ENCODE data around the gene CILP2.

DNA sequence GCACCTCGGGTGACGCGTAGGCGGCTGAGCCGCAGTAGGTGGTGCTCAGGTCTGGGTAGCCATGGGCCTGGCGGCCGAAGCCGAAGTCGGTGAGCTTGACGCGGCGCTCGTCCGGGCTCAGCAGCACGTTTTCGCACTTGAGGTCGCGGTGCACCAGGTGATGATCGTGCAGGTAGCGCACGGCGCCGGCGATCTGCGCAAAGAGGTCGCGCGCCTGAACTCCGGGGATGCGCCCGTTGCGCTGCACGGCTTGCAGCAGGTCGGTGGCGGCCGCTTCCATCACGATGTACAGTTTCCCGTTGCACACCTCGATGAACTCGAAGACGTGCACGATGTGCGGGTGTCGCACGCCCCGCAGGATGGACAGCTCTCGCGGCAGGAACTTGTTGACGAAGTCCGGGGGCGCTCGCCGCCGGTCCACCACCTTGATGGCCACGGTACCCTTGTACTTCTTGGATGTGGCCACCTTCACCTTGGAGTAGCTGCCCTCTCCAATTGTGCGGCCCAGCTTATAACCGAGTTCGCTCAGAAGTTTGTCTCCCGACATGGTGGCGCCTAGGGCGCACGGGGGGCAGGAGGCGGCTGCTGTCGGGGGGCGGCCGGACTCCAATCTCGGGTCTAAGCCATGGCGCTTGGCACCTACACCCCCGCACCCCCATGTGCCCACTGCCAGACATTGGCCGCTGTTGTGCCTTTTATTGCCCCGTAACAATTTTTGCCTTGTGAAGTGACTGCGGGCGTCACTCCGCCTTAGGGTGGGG lies 23.0 kb upstream of the CILP2 start, which contains the start of gene TSSK6:
- TF ChIP-seq, protein P1, sequence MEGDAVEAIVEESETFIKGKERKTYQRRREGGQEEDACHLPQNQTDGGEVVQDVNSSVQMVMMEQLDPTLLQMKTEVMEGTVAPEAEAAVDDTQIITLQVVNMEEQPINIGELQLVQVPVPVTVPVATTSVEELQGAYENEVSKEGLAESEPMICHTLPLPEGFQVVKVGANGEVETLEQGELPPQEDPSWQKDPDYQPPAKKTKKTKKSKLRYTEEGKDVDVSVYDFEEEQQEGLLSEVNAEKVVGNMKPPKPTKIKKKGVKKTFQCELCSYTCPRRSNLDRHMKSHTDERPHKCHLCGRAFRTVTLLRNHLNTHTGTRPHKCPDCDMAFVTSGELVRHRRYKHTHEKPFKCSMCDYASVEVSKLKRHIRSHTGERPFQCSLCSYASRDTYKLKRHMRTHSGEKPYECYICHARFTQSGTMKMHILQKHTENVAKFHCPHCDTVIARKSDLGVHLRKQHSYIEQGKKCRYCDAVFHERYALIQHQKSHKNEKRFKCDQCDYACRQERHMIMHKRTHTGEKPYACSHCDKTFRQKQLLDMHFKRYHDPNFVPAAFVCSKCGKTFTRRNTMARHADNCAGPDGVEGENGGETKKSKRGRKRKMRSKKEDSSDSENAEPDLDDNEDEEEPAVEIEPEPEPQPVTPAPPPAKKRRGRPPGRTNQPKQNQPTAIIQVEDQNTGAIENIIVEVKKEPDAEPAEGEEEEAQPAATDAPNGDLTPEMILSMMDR (IDR thresholded peaks at IDR 0.05): no peak
- TF ChIP-seq ZFX (IDR thresholded peaks at IDR 0.05; ENCODE audit: borderline replicate concordance): no peak

All from 22Rv1 (cell line).